Epithelial cell of proximal tubule (primary cell): ENCODE measurements around the gene C19orf85. TPM values are rescaled to one million over a fixed set of nuclear protein-coding genes. Genes with fewer than 3 reads are reported as not detected.

Experiments
- DNase-seq: peaks from one replicate; pipeline ENCODE4 v3.0.0-alpha.2; 2011; ENCODE audit warnings: low read depth
- H3K4me3 ChIP-seq: 2 replicates; pipeline ENCODE4 v1.5.1; 2011; ENCODE audit warnings: low read depth, mild to moderate bottlenecking, low read length
- total RNA-seq: library from RNA; depleted of rRNA; stranded (reverse); fragments of >200 nt; gene quantifications from 2 replicates; pipeline ENCODE4 v1.2.3, GENCODE V29; 2015
- TF ChIP-seq, protein P1 (sequence below): conservative IDR thresholded peaks from 2 replicates; pipeline ENCODE4 v1.5.1; 2012; ENCODE audit warnings: low read depth, mild to moderate bottlenecking, low read length

The C19orf85 gene
- not detected in 2 replicates for total RNA-seq

DNA sequence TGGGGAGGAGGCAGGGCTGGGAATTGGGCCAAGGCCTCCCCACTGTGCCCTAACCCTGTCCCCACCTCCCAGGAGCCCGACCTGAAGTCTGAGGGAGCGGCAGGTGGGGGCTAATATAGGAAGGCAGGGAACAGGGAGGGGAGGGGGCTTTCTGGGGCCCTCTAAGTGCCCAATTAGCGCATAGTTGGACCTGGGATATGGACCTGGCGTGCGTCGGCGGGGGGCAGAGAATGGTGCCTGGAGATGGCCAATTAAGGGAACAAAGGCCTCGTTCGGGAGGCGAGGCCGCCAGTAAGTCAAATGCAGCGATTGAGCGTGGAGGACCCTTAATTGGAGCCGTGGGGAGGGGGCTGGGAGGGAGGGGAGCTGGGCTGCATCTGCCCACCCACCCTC is at the start of gene C19orf85:
Gene C19orf85 (minus strand): TSS at position 90 of the 393 bp plus-strand sequence. CDS start 197 bp downstream, outside the sequence.
- TF ChIP-seq, protein P1, sequence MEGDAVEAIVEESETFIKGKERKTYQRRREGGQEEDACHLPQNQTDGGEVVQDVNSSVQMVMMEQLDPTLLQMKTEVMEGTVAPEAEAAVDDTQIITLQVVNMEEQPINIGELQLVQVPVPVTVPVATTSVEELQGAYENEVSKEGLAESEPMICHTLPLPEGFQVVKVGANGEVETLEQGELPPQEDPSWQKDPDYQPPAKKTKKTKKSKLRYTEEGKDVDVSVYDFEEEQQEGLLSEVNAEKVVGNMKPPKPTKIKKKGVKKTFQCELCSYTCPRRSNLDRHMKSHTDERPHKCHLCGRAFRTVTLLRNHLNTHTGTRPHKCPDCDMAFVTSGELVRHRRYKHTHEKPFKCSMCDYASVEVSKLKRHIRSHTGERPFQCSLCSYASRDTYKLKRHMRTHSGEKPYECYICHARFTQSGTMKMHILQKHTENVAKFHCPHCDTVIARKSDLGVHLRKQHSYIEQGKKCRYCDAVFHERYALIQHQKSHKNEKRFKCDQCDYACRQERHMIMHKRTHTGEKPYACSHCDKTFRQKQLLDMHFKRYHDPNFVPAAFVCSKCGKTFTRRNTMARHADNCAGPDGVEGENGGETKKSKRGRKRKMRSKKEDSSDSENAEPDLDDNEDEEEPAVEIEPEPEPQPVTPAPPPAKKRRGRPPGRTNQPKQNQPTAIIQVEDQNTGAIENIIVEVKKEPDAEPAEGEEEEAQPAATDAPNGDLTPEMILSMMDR = no peak
- H3K4me3 ChIP-seq = no peak within 1 kb of the TSS
- DNase-seq = no peak

DNA sequence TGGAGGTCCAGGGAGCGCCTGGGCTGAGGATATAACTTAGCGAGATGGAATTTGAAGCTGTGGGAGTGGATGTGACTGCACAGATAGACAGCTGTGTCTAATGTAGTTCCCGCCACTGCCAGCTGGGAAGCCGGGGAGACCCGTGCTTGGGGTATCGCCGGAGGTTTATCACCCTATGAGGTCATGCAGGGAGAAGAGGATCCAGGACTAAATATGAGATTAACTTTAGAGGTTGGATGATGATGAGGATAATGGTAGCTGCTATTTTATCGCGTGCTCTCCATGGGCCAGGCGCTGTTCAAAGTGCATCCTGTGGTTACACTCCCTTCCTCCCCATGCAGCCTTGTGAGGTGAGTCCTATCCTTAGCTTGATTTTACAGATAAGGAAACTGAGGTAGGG is 43.6 kb upstream of the C19orf85 start:
- no peak for DNase-seq
- TF ChIP-seq, protein P1 = no peak
- no peak overlapping the region for H3K4me3 ChIP-seq

DNA sequence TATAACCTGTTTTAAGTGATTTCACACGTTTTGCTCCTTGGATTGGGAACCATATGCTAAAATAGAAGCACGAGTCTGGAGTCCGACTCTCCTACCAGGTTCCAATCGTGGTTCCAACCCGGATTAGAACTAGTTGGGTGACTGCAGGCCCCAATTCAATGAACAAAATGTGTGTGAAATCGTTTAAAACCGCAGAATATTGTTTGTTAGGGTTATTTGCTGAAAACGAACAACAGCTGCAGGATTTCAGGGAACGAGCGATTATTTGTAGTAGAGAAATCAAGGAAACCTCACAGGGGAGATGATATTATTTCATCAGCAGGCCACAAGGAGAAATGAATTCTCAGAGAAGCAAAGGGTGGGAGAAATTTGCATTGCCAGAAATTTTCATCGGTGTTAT is 40.4 kb upstream of the C19orf85 start:
- TF ChIP-seq, protein P1 = no peak
- H3K4me3 ChIP-seq = no peak overlapping the region
- no peak for DNase-seq

DNA sequence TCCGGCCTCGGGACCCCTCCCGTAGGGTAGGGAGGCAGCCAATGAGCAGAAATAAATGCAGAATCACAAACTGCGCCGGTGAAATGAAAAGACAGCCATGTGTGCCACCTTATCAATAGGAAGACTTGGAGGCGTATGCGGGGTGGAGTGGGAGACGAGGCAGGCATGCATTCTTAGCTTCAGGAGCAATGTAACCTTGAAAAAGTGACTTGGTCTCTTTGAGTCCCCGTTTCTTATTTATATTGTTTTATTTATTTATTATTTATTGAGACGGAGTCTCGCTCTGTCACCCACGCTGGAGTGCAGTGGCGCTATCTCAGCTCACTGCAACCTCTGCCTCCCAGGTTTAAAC is 39.7 kb upstream of the C19orf85 start:
- DNase-seq = no peak
- TF ChIP-seq, protein P1 = no peak
- H3K4me3 ChIP-seq = no peak overlapping the region

DNA sequence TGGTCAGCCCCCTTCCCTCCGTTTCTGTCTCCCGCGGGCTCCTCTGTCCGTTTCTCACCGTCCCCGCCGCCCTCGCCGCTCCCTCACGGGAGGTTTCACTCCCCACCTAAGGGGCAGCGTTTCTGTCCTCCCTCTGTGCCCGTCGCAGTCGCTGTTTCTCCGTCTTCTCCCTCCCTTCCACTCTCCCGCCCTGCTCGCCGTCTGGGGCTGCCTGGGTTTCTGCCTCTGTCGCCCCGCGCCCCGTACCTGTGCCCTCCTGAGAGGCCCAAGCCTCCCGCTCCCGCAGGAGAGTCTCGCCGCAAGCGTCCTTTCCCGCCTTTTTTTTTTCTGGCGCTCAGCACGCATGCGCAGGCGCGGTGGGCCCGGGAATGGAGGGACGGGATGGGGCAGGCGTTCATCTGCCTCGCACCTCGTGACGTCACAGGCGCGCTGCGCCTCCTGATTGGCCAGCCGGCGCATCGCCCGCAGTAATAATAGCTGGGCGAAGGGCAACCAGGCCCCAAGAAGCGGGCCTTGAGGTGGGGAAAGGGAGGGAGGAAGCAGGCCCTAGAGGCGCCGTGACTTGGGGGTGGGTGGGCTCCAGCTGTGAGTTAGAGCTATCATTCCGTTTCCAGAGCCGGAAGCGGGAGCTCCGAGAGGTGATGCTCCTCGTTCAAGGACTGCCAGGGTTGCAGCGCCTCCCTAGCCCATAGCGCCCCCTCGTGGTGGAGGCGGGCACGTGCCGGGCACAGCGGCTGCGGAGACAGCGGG is 39.1 kb upstream of the C19orf85 start:
- TF ChIP-seq, protein P1 = peak; percentile 91
- DNase-seq = peak; percentile 36
- H3K4me3 ChIP-seq = peak overlapping the region; percentile 61

DNA sequence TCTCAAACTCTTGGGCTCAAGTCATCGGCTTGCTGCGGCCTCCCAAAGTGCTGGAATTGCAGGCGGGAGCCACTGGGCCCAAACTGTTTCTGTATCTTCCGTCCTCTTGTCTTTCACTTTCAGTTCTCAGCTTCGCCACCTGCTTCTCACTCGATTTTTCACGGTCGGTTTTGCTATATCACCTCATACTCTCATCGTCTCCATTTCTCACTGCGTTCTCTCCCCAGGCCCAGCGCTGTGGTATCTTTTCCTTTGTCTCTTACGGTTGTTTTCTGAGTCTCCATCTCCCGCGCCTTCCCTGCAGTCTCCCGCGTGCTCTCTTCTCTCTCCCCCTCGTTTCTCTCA is 38.6 kb upstream of the C19orf85 start:
- no peak overlapping the region for H3K4me3 ChIP-seq
- TF ChIP-seq, protein P1 = no peak
- DNase-seq = no peak
